Mesenchymal stem cell (in vitro differentiated cells and primary cell): ENCODE measurements around the gene XRN2.

ENCODE experiments used
- DNase-seq: peaks from one replicate; pipeline ENCODE4 v3.0.0-alpha.2; 2013
- H2AFZ ChIP-seq: one replicate; pipeline ENCODE4 v1.6.1; 2013; ENCODE audit warnings: low read depth, mild to moderate bottlenecking, control low read depth, inconsistent platforms, low read length, moderate library complexity
- H2AK5ac ChIP-seq: 2 replicates; pipeline ENCODE4 v1.6.1; 2013; ENCODE audit warnings: low read length, moderate library complexity, mild to moderate bottlenecking, inconsistent platforms; ENCODE audit not compliant: severe bottlenecking
- H2BK120ac ChIP-seq: one replicate; pipeline ENCODE4 v1.6.1; 2013; ENCODE audit warnings: low read depth, mild to moderate bottlenecking, inconsistent platforms, low read length, moderate library complexity
- H2BK12ac ChIP-seq, 2 experiments: one replicate each; pipeline ENCODE4 v1.6.1; 2013; ENCODE audit warnings: inconsistent platforms in 2 of 2, low read length in 2 of 2, mild to moderate bottlenecking in 2 of 2, moderate library complexity in 2 of 2, control low read depth in 1 of 2
- H2BK15ac ChIP-seq: one replicate; pipeline ENCODE4 v1.6.1; 2013; ENCODE audit warnings: mild to moderate bottlenecking, low read depth, inconsistent platforms; ENCODE audit not compliant: poor library complexity, severe bottlenecking
- H2BK5ac ChIP-seq: 2 replicates; pipeline ENCODE4 v1.6.1; 2013; ENCODE audit warnings: low read depth, mild to moderate bottlenecking, low read length, control low read depth, inconsistent platforms; ENCODE audit not compliant: poor library complexity, severe bottlenecking
- H3K14ac ChIP-seq, 2 experiments: one replicate each; pipeline ENCODE4 v1.6.1; 2013; ENCODE audit warnings: inconsistent platforms in 2 of 2, low read length in 2 of 2, control low read depth in 1 of 2, mild to moderate bottlenecking in 1 of 2, moderate library complexity in 1 of 2
- H3K18ac ChIP-seq, 2 experiments: one replicate each; pipeline ENCODE4 v1.6.1; 2013; ENCODE audit warnings: inconsistent platforms in 2 of 2, low read length in 2 of 2, control low read depth in 1 of 2, low read depth in 1 of 2, mild to moderate bottlenecking in 1 of 2
- H3K23ac ChIP-seq, 2 experiments: one replicate each; pipeline ENCODE4 v1.6.1; 2013; ENCODE audit warnings: inconsistent platforms in 2 of 2, low read length in 2 of 2, mild to moderate bottlenecking in 2 of 2, moderate library complexity in 2 of 2, control low read depth in 1 of 2
- H3K27ac ChIP-seq: 2 replicates; pipeline ENCODE4 v1.5.1; 2013; ENCODE audit warnings: mild to moderate bottlenecking, moderate library complexity, low read length, control low read depth, inconsistent platforms; ENCODE audit not compliant: poor library complexity, severe bottlenecking
- H3K27me3 ChIP-seq, 2 experiments: 2 replicates each; pipeline versions ENCODE4 v1.6.1 to v1.7.0; 2013; ENCODE audit warnings: low read length in 2 of 2, mild to moderate bottlenecking in 2 of 2, moderate library complexity in 2 of 2, control low read depth in 1 of 2, inconsistent platforms in 1 of 2; ENCODE audit not compliant: control insufficient read depth in 1 of 2, insufficient read depth in 1 of 2
- H3K36me3 ChIP-seq, 2 experiments: 2 replicates each; pipeline versions ENCODE4 v1.6.1 to v1.7.0; 2013; ENCODE audit warnings: low read length in 2 of 2, control low read depth in 1 of 2, inconsistent platforms in 1 of 2, low read depth in 1 of 2, mild to moderate bottlenecking in 1 of 2; ENCODE audit not compliant: insufficient read depth in 2 of 2, control insufficient read depth in 1 of 2
- H3K4ac ChIP-seq, 2 experiments: one replicate each; pipeline ENCODE4 v1.6.1; 2013; ENCODE audit warnings: inconsistent platforms in 2 of 2, low read length in 2 of 2, mild to moderate bottlenecking in 2 of 2, moderate library complexity in 2 of 2, control low read depth in 1 of 2, low read depth in 1 of 2
- H3K4me1 ChIP-seq: 2 replicates; pipeline ENCODE4 v1.6.1; 2013; ENCODE audit warnings: low read depth, low read length, control low read depth; ENCODE audit not compliant: control insufficient read depth, insufficient read depth
- H3K4me2 ChIP-seq: 2 replicates; pipeline ENCODE4 v1.6.1; 2013; ENCODE audit warnings: low read length, mild to moderate bottlenecking, inconsistent platforms; ENCODE audit not compliant: poor library complexity, severe bottlenecking
- H3K4me3 ChIP-seq, 2 experiments: 2 replicates each; pipeline versions ENCODE4 v1.5.1 to v1.7.0; 2013; ENCODE audit warnings: low read length in 2 of 2, mild to moderate bottlenecking in 2 of 2, control low read depth in 1 of 2, low read depth in 1 of 2; ENCODE audit not compliant: insufficient read depth in 1 of 2
- H3K79me1 ChIP-seq: replicated peaks from 2 replicates; pipeline ENCODE4 v1.6.1; 2013; ENCODE audit warnings: mild to moderate bottlenecking, control low read depth, low read length, inconsistent platforms; ENCODE audit not compliant: poor library complexity, severe bottlenecking
- H3K9ac ChIP-seq: 2 replicates; pipeline ENCODE4 v1.7.0; 2013; ENCODE audit warnings: mild to moderate bottlenecking, low read length, moderate library complexity
- H3K9me3 ChIP-seq: 2 replicates; pipeline ENCODE4 v1.7.0; 2013; ENCODE audit warnings: mild to moderate bottlenecking, low read length; ENCODE audit not compliant: control insufficient read depth
- H4K8ac ChIP-seq: one replicate; pipeline ENCODE4 v1.6.1; 2013; ENCODE audit warnings: inconsistent platforms, mild to moderate bottlenecking, low read length, moderate library complexity
- H4K91ac ChIP-seq: one replicate; pipeline ENCODE4 v1.6.1; 2013; ENCODE audit warnings: mild to moderate bottlenecking, low read length, inconsistent platforms
- WGBS: methylation state at CpG from one replicate; pipeline ENCODE4 v1.1.7; 2013; ENCODE audit warnings: mixed read lengths; 5-methylcytosine and 5-hydroxymethylcytosine counted together

The XRN2 gene

DNA sequence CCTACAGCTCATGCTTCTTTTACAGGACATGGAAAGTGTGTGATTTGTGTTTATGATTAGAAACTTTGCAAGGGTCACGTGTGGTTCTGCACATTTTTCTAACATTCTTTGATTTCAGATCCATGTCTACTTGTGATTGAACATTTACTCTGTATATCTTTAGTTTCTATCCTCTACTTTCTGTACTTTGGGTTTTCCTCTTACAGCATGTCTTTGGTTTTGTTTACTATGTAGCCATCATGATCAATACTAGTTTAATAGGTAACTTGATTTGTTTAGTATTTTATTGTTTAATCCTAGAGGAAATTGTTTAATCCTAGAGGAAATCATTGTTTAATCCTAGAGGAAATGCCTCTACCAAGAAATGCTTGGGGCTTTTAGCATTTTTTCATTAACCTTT lies 41.8 kb downstream of the XRN2 start:
- WGBS = no CpG with 5 or more reads among the region's 1 CpG
- DNase-seq = no peak
- H3K27ac ChIP-seq = no peak overlapping the region
- no peak overlapping the region for H3K4me3 ChIP-seq
- H2BK12ac ChIP-seq = no peak overlapping the region
- peaks cover 3 to 93% of the 10 kb centered on the region in 2 experiments for H3K36me3 ChIP-seq
- H2BK5ac ChIP-seq = no peak overlapping the region
- no peak overlapping the region for H2BK120ac ChIP-seq
- no peak overlapping the region for H3K4ac ChIP-seq
- H2AK5ac ChIP-seq = no peak overlapping the region
- H3K79me1 ChIP-seq = peaks cover 9% of the 10 kb centered on the region
- no peaks in the 10 kb centered on the region for H3K9me3 ChIP-seq
- H3K9ac ChIP-seq = no peak overlapping the region
- no peak overlapping the region for H3K14ac ChIP-seq
- H2BK15ac ChIP-seq = no peak overlapping the region
- H4K91ac ChIP-seq = no peak overlapping the region
- H3K4me1 ChIP-seq = no peaks in the 10 kb centered on the region
- H2AFZ ChIP-seq = no peak overlapping the region
- H3K27me3 ChIP-seq = no peaks in the 10 kb centered on the region
- H3K18ac ChIP-seq = no peak overlapping the region
- no peak overlapping the region for H3K4me2 ChIP-seq
- no peak overlapping the region for H4K8ac ChIP-seq
- no peak overlapping the region for H3K23ac ChIP-seq

DNA sequence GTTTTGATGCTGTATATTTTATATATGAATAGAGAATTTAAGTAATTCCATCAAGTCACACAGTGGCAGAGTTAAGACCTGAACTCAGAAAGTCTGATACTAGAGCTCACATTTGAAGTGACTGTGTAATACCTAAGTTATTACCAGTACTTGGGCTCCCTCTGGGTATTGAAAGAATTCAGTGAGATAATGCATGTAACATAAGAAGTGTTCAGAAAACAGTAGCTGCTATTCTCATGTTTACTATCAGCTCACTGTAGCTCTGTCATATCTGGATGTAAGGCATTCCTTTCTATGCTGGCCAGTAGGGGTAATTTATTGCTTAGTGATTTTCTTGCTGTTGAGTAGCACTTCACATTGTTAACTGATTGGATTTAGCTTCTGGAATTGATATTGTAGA lies 49.6 kb downstream of the XRN2 start:
- H2AFZ ChIP-seq = no peak overlapping the region
- no peaks in the 10 kb centered on the region for H3K9me3 ChIP-seq
- H2BK12ac ChIP-seq = no peak overlapping the region
- peaks cover 5% of the 10 kb centered on the region for H3K79me1 ChIP-seq
- no peaks in the 10 kb centered on the region for H3K27me3 ChIP-seq
- H2AK5ac ChIP-seq = no peak overlapping the region
- no peak overlapping the region for H3K4ac ChIP-seq
- no peak overlapping the region for H3K27ac ChIP-seq
- no peak overlapping the region for H3K4me3 ChIP-seq
- H3K18ac ChIP-seq = no peak overlapping the region
- DNase-seq = peak; percentile 54
- peaks cover 0 to 75% of the 10 kb centered on the region in 2 experiments for H3K36me3 ChIP-seq
- H4K8ac ChIP-seq = no peak overlapping the region
- H3K14ac ChIP-seq = no peak overlapping the region
- H3K23ac ChIP-seq = no peak overlapping the region
- H3K4me2 ChIP-seq = no peak overlapping the region
- H2BK15ac ChIP-seq = no peak overlapping the region
- H2BK120ac ChIP-seq = no peak overlapping the region
- no peak overlapping the region for H4K91ac ChIP-seq
- H3K9ac ChIP-seq = peak overlapping the region; percentile 27
- H3K4me1 ChIP-seq = peaks cover 3% of the 10 kb centered on the region
- no peak overlapping the region for H2BK5ac ChIP-seq

DNA sequence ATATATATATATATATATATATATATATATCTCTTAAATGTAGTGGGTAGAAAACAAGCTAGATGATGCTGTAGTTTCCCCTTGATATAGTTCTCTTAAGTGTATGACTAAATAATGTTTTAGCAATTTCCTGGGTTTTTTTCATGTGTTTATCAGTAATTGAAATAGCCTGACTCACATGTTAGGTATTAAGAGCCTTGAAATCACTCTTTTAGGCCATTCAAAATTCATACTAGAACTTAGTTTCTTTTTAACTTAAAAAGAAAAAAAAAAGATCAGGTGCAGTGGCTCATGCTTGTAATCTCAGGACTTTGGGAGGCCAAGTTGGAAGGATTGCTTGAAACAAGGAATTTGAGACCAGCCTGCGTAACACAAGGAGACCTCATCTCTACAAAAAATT lies 50.1 kb downstream of the XRN2 start:
- Histone ChIP-seq H3K27me3 (no peaks in the 10 kb centered on the region), H2BK12ac (no peak overlapping the region), H3K79me1 (peaks cover 4% of the 10 kb centered on the region), H3K14ac (no peak overlapping the region), H2AFZ (no peak overlapping the region), H3K4me1 (peaks cover 3% of the 10 kb centered on the region), H2AK5ac (no peak overlapping the region), H3K18ac (no peak overlapping the region), H2BK5ac (no peak overlapping the region), H3K9me3 (no peaks in the 10 kb centered on the region), H3K9ac (no peak overlapping the region), H2BK120ac (no peak overlapping the region), H3K4me2 (no peak overlapping the region), H3K23ac (no peak overlapping the region), H4K91ac (no peak overlapping the region), H3K4ac (no peak overlapping the region), H3K4me3 (no peak overlapping the region), H3K36me3 (peaks cover 0 to 75% of the 10 kb centered on the region in 2 experiments), H2BK15ac (no peak overlapping the region), H4K8ac (no peak overlapping the region), H3K27ac (peak overlapping the region; percentile 38)
- WGBS = 100% methylated on average over 1 of the region's 1 CpG
- peak; percentile 60 for DNase-seq

DNA sequence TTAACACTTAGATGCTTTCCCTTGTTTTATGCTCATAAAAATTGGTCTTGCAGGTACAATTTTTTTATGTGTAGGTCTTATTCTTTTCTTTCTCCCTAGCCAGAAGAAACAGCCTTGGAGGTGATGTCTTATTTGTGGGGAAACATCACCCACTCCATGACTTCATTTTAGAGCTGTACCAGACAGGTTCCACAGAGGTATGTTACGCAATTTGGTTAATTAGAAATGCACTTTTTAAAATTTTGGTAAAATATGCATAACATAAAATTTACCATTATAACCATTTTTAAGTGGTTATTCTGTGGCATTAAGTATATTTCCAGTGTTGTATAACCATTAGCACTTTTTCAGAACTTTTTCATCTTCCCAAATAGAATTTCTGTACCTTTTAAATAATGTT lies 52.9 kb downstream of the XRN2 start:
- Histone ChIP-seq H2BK15ac (no peak overlapping the region), H4K8ac (no peak overlapping the region), H3K14ac (no peak overlapping the region), H2BK12ac (no peak overlapping the region), H2BK5ac (no peak overlapping the region), H3K79me1 (peaks cover 9% of the 10 kb centered on the region), H2AFZ (no peak overlapping the region), H3K23ac (no peak overlapping the region), H3K4me3 (no peak overlapping the region), H3K9me3 (no peaks in the 10 kb centered on the region), H2BK120ac (no peak overlapping the region), H3K18ac (no peak overlapping the region), H3K4me2 (no peak overlapping the region), H2AK5ac (no peak overlapping the region), H3K4ac (no peak overlapping the region), H3K9ac (no peak overlapping the region), H3K36me3 (peaks cover 5 to 75% of the 10 kb centered on the region in 2 experiments), H3K27me3 (no peaks in the 10 kb centered on the region), H4K91ac (no peak overlapping the region), H3K4me1 (peaks cover 4% of the 10 kb centered on the region), H3K27ac (peak overlapping the region; percentile 7)
- no CpG with 5 or more reads among the region's 1 CpG for WGBS
- no peak for DNase-seq
